GM12801 (cell line): ENCODE data around the gene ARHGEF4.

ENCODE experiments used
- CTCF ChIP-seq: IDR thresholded peaks from one replicate; pipeline ENCODE4 v1.5.1; 2011; ENCODE audit warnings: control low read depth; ENCODE audit not compliant: insufficient read length; ENCODE audit errors: extremely low read depth

The ARHGEF4 gene

GRCh38 chr2:131035826-131036231 is 199.1 kb downstream of the ARHGEF4 start:
- TF ChIP-seq CTCF = no peak

GRCh38 chr2:131036269-131036668 is 199.6 kb downstream of the ARHGEF4 start:
- no peak for TF ChIP-seq CTCF

GRCh38 chr2:131036696-131037397 is 200.1 kb downstream of the ARHGEF4 start:
- TF ChIP-seq CTCF = no peak

GRCh38 chr2:131037398-131038257 is 200.9 kb downstream of the ARHGEF4 start:
- TF ChIP-seq CTCF = no peak

- TF ChIP-seq CTCF = no peak
These were observed 201.8 kb downstream of the ARHGEF4 start for GRCh38 chr2:131038258-131039100.

GRCh38 chr2:131039101-131039440 is 202.4 kb downstream of the ARHGEF4 start:
- no peak for TF ChIP-seq CTCF

GRCh38 chr2:131039535-131039907 is 202.8 kb downstream of the ARHGEF4 start:
- no peak for TF ChIP-seq CTCF
